ENCODE results near the gene IL3.

The IL3 gene

DNA sequence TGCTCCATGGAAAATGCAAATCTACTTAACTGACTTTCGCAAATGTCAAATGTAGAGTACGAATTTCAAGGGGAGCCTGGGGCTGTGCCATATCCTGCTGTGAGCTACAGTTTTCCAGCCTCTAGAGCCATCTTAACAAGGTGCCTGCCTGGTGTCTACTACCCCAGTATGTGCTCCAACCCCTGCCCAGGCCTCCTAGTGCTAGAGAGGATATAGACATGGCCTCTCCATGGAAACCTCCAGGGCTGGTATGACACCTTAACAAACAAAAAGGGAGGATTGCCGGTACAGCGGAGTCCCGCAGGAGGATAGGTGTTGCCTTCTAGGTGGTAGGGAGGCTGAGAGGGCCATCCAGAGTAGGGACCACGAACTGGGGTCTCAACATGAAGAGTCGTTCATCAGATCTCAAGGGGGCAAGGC, 13.6 kb upstream of the IL3 start:
- H3K9me3 Mint-ChIP-seq: peaks cover 6% of the 10 kb centered on the region
- no peak overlapping the region for H3K27ac Mint-ChIP-seq
- no peaks in the 10 kb centered on the region for H3K36me3 Mint-ChIP-seq (ENCODE audit: low read depth)
- no peaks in the 10 kb centered on the region for H3K4me1 Mint-ChIP-seq (ENCODE audit: low read depth)
- H3K27me3 Mint-ChIP-seq: peaks cover 8% of the 10 kb centered on the region
- H3K4me3 Mint-ChIP-seq: no peak overlapping the region
- DNase-seq: no peak

- H3K27ac Mint-ChIP-seq: no peak overlapping the region
- no peaks in the 10 kb centered on the region for H3K4me1 Mint-ChIP-seq (ENCODE audit: low read depth)
- DNase-seq: no peak
- H3K27me3 Mint-ChIP-seq: no peaks in the 10 kb centered on the region
- no peaks in the 10 kb centered on the region for H3K9me3 Mint-ChIP-seq
- no peaks in the 10 kb centered on the region for H3K36me3 Mint-ChIP-seq (ENCODE audit: low read depth)
- no peak overlapping the region for H3K4me3 Mint-ChIP-seq
Measured at GRCh38 chr5:132049093-132049492, 11.4 kb upstream of the IL3 start.

DNA sequence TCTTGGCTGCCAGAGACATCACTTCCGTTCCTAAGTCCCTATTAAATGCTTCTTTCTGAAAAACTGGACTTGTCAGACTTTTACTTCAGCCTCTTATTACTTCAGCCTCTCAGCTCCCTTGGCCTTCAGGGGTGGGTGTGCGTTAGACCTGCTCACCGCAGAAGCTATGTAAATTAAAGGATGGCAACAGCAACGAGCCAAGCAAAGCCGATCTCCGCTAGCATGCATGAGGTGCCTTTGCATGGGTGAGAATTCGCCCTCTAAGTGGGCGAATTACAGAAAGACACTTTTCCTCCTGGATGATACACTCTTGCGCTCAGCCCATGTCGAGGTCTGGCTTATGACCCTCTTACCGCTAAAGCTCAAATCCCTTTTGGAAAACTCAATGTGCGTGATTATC, 10.9 kb upstream of the IL3 start:
- DNase-seq: no peak
- Mint-ChIP-seq H3K36me3 (ENCODE audit: low read depth) (no peaks in the 10 kb centered on the region), H3K27ac (no peak overlapping the region), H3K9me3 (no peaks in the 10 kb centered on the region), H3K27me3 (no peaks in the 10 kb centered on the region), H3K4me3 (no peak overlapping the region), H3K4me1 (ENCODE audit: low read depth) (peaks cover 3% of the 10 kb centered on the region)

DNA sequence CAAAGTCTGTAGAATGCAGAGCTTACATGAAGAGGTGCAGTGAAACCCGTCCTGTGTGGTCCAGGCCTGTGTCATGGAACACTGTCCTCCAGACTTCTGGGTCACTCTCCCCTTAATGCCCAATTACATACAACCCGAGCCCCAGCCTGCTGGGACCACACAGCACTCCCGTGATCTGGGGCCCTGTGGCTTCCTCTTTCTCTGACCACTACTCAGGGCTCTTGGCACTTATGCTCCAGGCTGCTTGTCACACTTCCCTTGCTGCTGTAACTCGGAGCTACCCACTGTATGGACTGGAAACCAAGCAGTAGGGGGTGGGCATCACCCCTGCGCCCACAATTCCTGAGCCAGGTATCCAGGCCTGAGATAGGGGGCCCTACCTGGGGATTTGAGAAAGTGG, 10.3 kb upstream of the IL3 start:
- H3K36me3 Mint-ChIP-seq (ENCODE audit: low read depth): no peaks in the 10 kb centered on the region
- DNase-seq: no peak
- peaks cover 8% of the 10 kb centered on the region for H3K4me1 Mint-ChIP-seq (ENCODE audit: low read depth)
- H3K27ac Mint-ChIP-seq: no peak overlapping the region
- no peak overlapping the region for H3K4me3 Mint-ChIP-seq
- H3K27me3 Mint-ChIP-seq: no peaks in the 10 kb centered on the region
- no peaks in the 10 kb centered on the region for H3K9me3 Mint-ChIP-seq

GRCh38 chr5:132050661-132051552, 9.5 kb upstream of the IL3 start:
- no peak for DNase-seq
- Mint-ChIP-seq H3K27ac (peak overlapping the region; percentile 28), H3K27me3 (no peaks in the 10 kb centered on the region), H3K9me3 (no peaks in the 10 kb centered on the region), H3K4me1 (ENCODE audit: low read depth) (peaks cover 16% of the 10 kb centered on the region), H3K36me3 (ENCODE audit: low read depth) (no peaks in the 10 kb centered on the region), H3K4me3 (no peak overlapping the region)

GRCh38 chr5:132052520-132052919, 7.9 kb upstream of the IL3 start:
- no peaks in the 10 kb centered on the region for H3K27me3 Mint-ChIP-seq
- no peak overlapping the region for H3K27ac Mint-ChIP-seq
- no peak for DNase-seq
- H3K4me3 Mint-ChIP-seq: no peak overlapping the region
- H3K36me3 Mint-ChIP-seq (ENCODE audit: low read depth): no peaks in the 10 kb centered on the region
- peaks cover 31% of the 10 kb centered on the region for H3K4me1 Mint-ChIP-seq (ENCODE audit: low read depth)
- no peaks in the 10 kb centered on the region for H3K9me3 Mint-ChIP-seq

DNA sequence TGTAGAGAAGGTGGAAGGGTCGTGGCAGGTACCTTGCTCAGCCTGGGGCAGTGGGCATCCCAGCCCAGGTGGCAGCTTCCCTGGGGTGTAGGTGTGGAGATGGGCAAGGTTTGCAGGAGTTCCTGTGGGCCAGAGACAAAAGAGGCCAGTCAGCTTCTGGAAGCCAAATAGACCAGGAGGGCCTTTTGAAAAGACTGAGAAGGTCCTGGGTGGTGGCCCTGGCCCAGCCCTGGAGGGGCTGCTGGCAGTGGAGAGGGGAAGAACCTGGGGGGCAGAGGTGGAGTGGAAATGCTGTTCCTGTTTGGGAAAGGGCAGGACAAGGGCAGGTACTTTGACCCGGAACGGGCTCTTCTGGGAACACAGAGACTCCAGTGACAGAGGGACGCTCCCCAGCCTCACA, 7.0 kb upstream of the IL3 start:
- no peak for DNase-seq
- H3K27me3 Mint-ChIP-seq: no peaks in the 10 kb centered on the region
- H3K4me1 Mint-ChIP-seq (ENCODE audit: low read depth): peaks cover 36% of the 10 kb centered on the region
- H3K36me3 Mint-ChIP-seq (ENCODE audit: low read depth): no peaks in the 10 kb centered on the region
- H3K4me3 Mint-ChIP-seq: no peak overlapping the region
- H3K9me3 Mint-ChIP-seq: no peaks in the 10 kb centered on the region
- no peak overlapping the region for H3K27ac Mint-ChIP-seq

GRCh38 chr5:132054031-132054696, 6.3 kb upstream of the IL3 start:
- no peak for DNase-seq
- H3K27me3 Mint-ChIP-seq: no peaks in the 10 kb centered on the region
- H3K27ac Mint-ChIP-seq: no peak overlapping the region
- no peak overlapping the region for H3K4me3 Mint-ChIP-seq
- H3K4me1 Mint-ChIP-seq (ENCODE audit: low read depth): peaks cover 39% of the 10 kb centered on the region
- no peaks in the 10 kb centered on the region for H3K36me3 Mint-ChIP-seq (ENCODE audit: low read depth)
- H3K9me3 Mint-ChIP-seq: no peaks in the 10 kb centered on the region

GRCh38 chr5:132054697-132055440, 5.6 kb upstream of the IL3 start:
- H3K27ac Mint-ChIP-seq: no peak overlapping the region
- no peaks in the 10 kb centered on the region for H3K27me3 Mint-ChIP-seq
- peak; percentile 30 for DNase-seq
- no peak overlapping the region for H3K4me3 Mint-ChIP-seq
- no peaks in the 10 kb centered on the region for H3K36me3 Mint-ChIP-seq (ENCODE audit: low read depth)
- H3K9me3 Mint-ChIP-seq: no peaks in the 10 kb centered on the region
- peaks cover 46% of the 10 kb centered on the region for H3K4me1 Mint-ChIP-seq (ENCODE audit: low read depth)

- no peaks in the 10 kb centered on the region for H3K27me3 Mint-ChIP-seq
Measured at GRCh38 chr5:132055441-132055807, 5.0 kb upstream of the IL3 start.

DNA sequence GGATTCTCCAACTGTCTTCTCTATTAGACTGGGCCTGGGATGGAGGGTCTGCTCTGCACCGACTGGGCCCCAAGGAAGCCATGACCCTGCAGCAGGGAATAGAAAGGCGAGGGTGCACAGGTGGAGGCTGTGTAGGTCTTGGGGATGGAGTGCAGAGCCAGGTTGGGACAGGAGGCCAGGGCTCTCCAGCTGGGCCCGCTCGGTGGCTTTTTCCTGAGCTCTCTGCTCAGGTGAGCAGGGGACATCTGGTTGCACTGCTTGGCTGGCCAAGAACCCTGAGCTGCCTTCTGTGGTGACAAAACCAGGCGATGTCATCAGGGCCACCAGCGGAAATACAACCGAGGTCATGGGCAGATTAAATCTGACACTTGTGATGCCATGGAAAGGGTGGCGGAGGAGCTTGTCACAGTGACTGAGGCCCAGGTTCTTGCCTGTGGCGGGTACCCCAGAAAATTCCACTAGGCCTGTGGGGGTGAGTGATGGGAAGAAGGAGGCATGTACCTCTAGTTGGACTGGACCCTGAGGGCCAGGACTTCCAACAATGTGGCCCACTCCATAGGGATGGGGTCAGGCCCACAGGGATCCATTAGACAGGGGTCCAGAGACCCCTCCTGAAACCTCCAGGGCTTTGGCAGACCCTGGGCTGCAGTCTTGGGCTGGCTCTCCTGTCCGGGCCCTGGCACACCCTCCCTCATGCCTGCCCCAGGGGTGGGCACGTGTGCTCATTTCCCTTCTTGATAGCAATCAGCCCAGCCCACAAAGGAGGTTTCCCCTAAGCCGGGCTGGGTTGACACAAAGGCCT, 4.4 kb upstream of the IL3 start:
- Mint-ChIP-seq H3K27me3 (no peaks in the 10 kb centered on the region), H3K4me3 (no peak overlapping the region), H3K9me3 (no peaks in the 10 kb centered on the region), H3K36me3 (ENCODE audit: low read depth) (no peaks in the 10 kb centered on the region), H3K27ac (peak overlapping the region; percentile 41), H3K4me1 (ENCODE audit: low read depth) (peaks cover 56% of the 10 kb centered on the region)
- peak; percentile 43 for DNase-seq

More at GRCh38 chr5:132055441-132055807, 5.0 kb upstream of the IL3 start:
- H3K4me1 Mint-ChIP-seq (ENCODE audit: low read depth): peaks cover 50% of the 10 kb centered on the region
- no peaks in the 10 kb centered on the region for H3K9me3 Mint-ChIP-seq
- H3K36me3 Mint-ChIP-seq (ENCODE audit: low read depth): no peaks in the 10 kb centered on the region
- no peak for DNase-seq
- H3K4me3 Mint-ChIP-seq: no peak overlapping the region
- H3K27ac Mint-ChIP-seq: no peak overlapping the region

DNA sequence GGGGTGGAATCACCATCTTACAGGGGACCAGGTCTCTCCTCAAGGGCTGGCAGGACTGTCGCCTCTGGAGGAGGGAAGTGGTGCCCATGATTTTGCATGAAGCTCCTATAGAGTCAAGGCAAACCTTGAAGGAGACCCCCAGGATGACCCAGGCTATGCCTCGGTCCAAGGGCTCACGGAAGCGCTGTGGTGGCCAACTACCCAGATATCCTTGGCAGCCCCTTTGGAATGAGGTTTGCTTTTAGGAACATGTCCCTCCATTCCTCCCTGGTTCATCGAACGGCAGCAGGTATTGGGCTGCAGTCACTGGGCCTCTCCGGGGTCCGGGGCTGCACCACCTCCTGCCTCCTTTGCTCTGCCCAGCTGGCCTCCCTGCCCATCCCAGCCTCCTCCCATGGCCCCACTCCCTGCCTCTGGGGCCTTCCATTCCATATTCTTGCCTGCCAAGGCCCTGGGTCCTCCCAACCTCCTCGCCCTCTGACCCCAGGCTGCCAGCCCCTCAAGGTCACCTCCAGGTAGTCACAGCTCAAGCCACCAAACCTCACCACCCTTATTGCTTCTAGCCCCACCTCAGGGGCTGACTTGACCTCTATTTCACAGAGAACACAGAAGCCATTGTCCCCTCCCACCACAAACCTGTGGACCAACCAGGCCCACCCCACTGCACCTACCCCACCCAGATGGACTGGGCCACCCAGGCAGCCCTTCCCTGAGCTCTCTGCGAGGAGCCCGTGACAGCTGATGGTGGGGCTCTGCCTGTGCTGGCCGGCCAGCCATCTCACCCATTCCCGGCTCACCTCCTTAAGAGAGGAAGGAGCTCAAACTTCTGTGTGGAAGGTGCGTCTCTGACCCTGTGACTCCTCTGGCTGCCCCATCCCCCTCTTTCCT, 3.6 kb upstream of the IL3 start:
- no peaks in the 10 kb centered on the region for H3K27me3 Mint-ChIP-seq
- H3K27ac Mint-ChIP-seq: peak overlapping the region; percentile 75
- peaks cover 62% of the 10 kb centered on the region for H3K4me1 Mint-ChIP-seq (ENCODE audit: low read depth)
- H3K4me3 Mint-ChIP-seq: no peak overlapping the region
- H3K9me3 Mint-ChIP-seq: no peaks in the 10 kb centered on the region
- no peaks in the 10 kb centered on the region for H3K36me3 Mint-ChIP-seq (ENCODE audit: low read depth)
- DNase-seq: peak; percentile 30

DNA sequence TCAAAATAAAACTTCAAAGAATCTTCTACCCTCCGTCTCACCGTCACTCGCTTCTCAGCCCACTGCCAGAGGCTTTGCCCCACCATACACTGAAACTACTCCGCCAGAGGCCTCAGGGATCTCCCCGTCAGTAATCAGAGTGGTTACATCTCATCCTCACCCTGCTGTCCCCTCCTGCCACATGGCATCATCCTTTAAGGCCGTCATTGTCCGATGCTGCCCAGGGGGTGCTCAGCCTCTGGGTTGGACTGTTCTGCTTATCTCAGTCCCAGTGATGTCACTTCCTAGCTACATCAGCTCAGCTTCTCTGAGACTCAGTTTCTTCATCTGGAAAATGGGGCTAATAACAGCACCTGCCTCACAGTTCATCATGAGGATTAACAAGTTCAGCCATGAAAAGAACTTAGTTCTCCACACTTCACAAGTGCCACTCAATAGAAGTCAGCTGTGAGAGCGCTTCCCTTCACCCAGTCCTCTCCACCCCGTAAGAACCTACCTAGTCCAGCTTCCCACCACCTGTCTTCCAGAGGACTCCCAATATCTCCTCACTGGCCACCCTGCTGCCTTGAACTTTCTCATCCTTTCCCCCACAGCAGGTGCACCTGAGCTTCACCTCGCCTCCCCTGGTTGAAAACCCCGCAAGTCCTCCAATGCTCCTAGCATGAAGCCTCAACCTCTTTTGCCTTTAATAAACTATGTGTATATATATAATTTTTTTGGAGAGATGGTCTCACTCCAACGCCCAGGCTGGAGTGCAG, 2.8 kb upstream of the IL3 start:
- H3K9me3 Mint-ChIP-seq: no peaks in the 10 kb centered on the region
- no peak overlapping the region for H3K4me3 Mint-ChIP-seq
- H3K4me1 Mint-ChIP-seq (ENCODE audit: low read depth): peaks cover 65% of the 10 kb centered on the region
- H3K36me3 Mint-ChIP-seq (ENCODE audit: low read depth): no peaks in the 10 kb centered on the region
- H3K27me3 Mint-ChIP-seq: no peaks in the 10 kb centered on the region
- peak; percentile 24 for DNase-seq
- H3K27ac Mint-ChIP-seq: peak overlapping the region; percentile 75

Data from activated T-cell treated with anti-CD3 and anti-CD28 coated beads, Interleukin-2, amount 50 U/mL, for 24 hours (primary cell).